Measurements from ENCODE around the gene ALOXE3. TPM values are rescaled to one million over a fixed set of nuclear protein-coding genes. Genes with fewer than 3 reads are reported as not detected.

ALOXE3 gene
- total and polyA plus RNA-seq, 2 of the 8 experiments (the other 6 are each of a cell fraction or from before 2014, with no cell fraction given) = 0.26 TPM; not detected in 1

GRCh38 chr17:8057691-8058114, 60.6 kb downstream of the ALOXE3 start:
- peak; percentile 98 for FAIRE-seq
- Histone ChIP-seq H2AK5ac (ENCODE audit: low read depth, low read length) (no peak overlapping the region), H3K4ac (replicated peaks; ENCODE audit: insufficient read length, low read depth, low read length) (no peak overlapping the region), H3K56ac (replicated peaks; ENCODE audit: insufficient read length, low read depth, low read length) (no peak overlapping the region), H2BK12ac (ENCODE audit: low read depth, low read length) (0 out of 2 replicates have a peak overlapping the region, but pooled peaks have one; percentile 29), H2AFZ (ENCODE audit: low read length) (peak overlapping the region; percentile 85), H2BK5ac (ENCODE audit: low read depth, low read length) (0 out of 2 replicates have a peak overlapping the region, but pooled peaks have one; percentile 18), H3K18ac (ENCODE audit: extremely low read depth, low read length) (no peak overlapping the region), H3K9ac (replicated peaks in 1 of 4; ENCODE audit: extremely low read depth in 1 of 4, low read depth in 3 of 4, low read length in 3 of 4) (no peak overlapping the region), H2BK15ac (ENCODE audit: low read length) (no peak overlapping the region), H4K5ac (ENCODE audit: insufficient read length, low read depth, low read length) (no peak overlapping the region), H3K27ac (ENCODE audit: low read depth, low read length) (no peak overlapping the region), H3K27me3 (replicated peaks in 1 of 4; ENCODE audit: control insufficient read depth in 3 of 4, extremely low read depth in 1 of 4, insufficient read depth in 3 of 4, low read length in 3 of 4) (peaks cover 1 to 16% (median 13%) of the 10 kb centered on the region in 4 experiments; a peak in 5 of 7 replicates), H4K91ac (replicated peaks; ENCODE audit: insufficient read length, low read length) (no peak overlapping the region), H3K79me2 (ENCODE audit: control insufficient read depth in 1 of 2, insufficient read depth in 2 of 2, low read length in 2 of 2) (no peaks in the 10 kb centered on the region), H4K8ac (ENCODE audit: extremely low read depth, insufficient read depth, low read length) (no peak overlapping the region), H3K36me3 (ENCODE audit: control insufficient read depth in 2 of 4, insufficient read depth in 4 of 4, low read length in 3 of 4) (no peaks in the 10 kb centered on the region), H3K23me2 (ENCODE audit: low read depth, low read length) (peaks cover 3% of the 10 kb centered on the region; the same call in 1 of the 2 replicates), H3K79me1 (ENCODE audit: low read depth, low read length) (no peaks in the 10 kb centered on the region), H3K4me1 (replicated peaks in 1 of 4; ENCODE audit: control insufficient read depth in 3 of 4, insufficient read depth in 4 of 4, low read length in 3 of 4) (peaks cover 0 to 12% (median 7%) of the 10 kb centered on the region in 4 experiments; a peak in 4 of 7 replicates), H3K23ac (ENCODE audit: insufficient read length) (no peak overlapping the region), H3K4me3 (ENCODE audit: extremely low read depth in 1 of 4, insufficient read depth in 2 of 4, low read depth in 3 of 4, low read length in 4 of 4) (peak overlapping the region in 1 of 4 experiments; percentile 34; a peak in 2 of 8 replicates), H3K4me2 (ENCODE audit: insufficient read depth in 1 of 2, low read depth in 2 of 2, low read length in 2 of 2) (peak overlapping the region; percentile 44 to 57), H3K9me3 (ENCODE audit: insufficient read depth in 2 of 2, low read depth in 1 of 2, low read length in 1 of 2) (no peaks in the 10 kb centered on the region), H4K20me1 (replicated peaks in 1 of 2; ENCODE audit: control insufficient read depth in 1 of 2, insufficient read depth in 2 of 2, low read length in 2 of 2) (no peaks in the 10 kb centered on the region), H2BK20ac (ENCODE audit: low read length) (no peak overlapping the region), H3K14ac (ENCODE audit: insufficient read length) (no peak overlapping the region), H2BK120ac (replicated peaks; ENCODE audit: low read depth, low read length) (no peak overlapping the region)
- ChIA-PET POLR2A (ENCODE audit: partially characterized antibody) (no interaction called here), CTCF (ENCODE audit: partially characterized antibody) (interaction anchor here (0.6 to 11.6 kb wide), 58 partner anchors 9 to 314 kb away, joined by 3 to 270 read pairs (median 4); partner anchors contain the start of genes ALOX12B, ALOX15B, ALOXE3 and GUCY2D)
- TF ChIP-seq YY1 (IDR thresholded peaks at IDR 0.05; ENCODE audit: low read depth, low read length) = 0 out of 2 replicates have a peak, but pooled peaks have one; percentile 43
- peak; percentile 92 to 96 for TF ChIP-seq RAD21 (IDR thresholded peaks at IDR 0.05 in 1 of 2, conservative IDR thresholded peaks at IDR 0.05 in 1 of 2; ENCODE audit: low read depth in 2 of 2, low read length in 2 of 2)
- peak in 2 of 3 experiments; percentile 81 to 88; a peak in 3 of 4 replicates for TF ChIP-seq CTCF (IDR thresholded peaks at IDR 0.05; ENCODE audit: control extremely low read depth in 1 of 3, insufficient read depth in 1 of 3, low read depth in 1 of 3, low read length in 3 of 3)
- no peak for TF ChIP-seq ATF2 (IDR thresholded peaks at IDR 0.05; ENCODE audit: low read length)
- TF ChIP-seq MAX (IDR thresholded peaks at IDR 0.05) = peak; percentile 90
- no peak for TF ChIP-seq JUND (IDR thresholded peaks at IDR 0.05; ENCODE audit: low read length)
- TF ChIP-seq SIN3A (conservative IDR thresholded peaks at IDR 0.05 in 1 of 2, IDR thresholded peaks at IDR 0.05 in 1 of 2; ENCODE audit: low read depth in 1 of 2, low read length in 2 of 2) = peak in 1 of 2 experiments; percentile 49; a peak in 1 of 4 replicates
- peak in 1 of 2 experiments; percentile 56 for DNase-seq (ENCODE audit: low read depth in 1 of 2, low spot score in 2 of 2)
- 12% methylated on average over 14 of the region's 14 CpGs; no CpG with 5 or more reads in 1 of the 2 experiments for WGBS, 2 experiments (ENCODE audit: extremely low coverage in 1 of 2, insufficient coverage in 1 of 2, insufficient read length in 1 of 2, insufficient replicate concordance in 2 of 2, low coverage in 1 of 2, low lambda C conversion rate in 2 of 2, missing lambda C conversion rate in 1 of 2)

All from H1 (cell line).